ENCODE measurements around the gene COL9A2.

COL9A2 gene

GRCh38 chr1:40318476-40318875 lies 1.4 kb upstream of the COL9A2 start:
- DNase-seq (ENCODE audit: low read depth in 2 of 2) = no peak

GRCh38 chr1:40317394-40318074 lies 448 bp upstream of the COL9A2 start:
- DNase-seq (ENCODE audit: low read depth in 2 of 2) = no peak

GRCh38 chr1:40315795-40316594 lies 1.1 kb downstream of the COL9A2 start:
- no peak for DNase-seq (ENCODE audit: low read depth in 2 of 2)

- DNase-seq (ENCODE audit: low read depth in 2 of 2) = peak; percentile 76 to 81
Observed at GRCh38 chr1:40315239-40315794, 1.8 kb downstream of the COL9A2 start.

GRCh38 chr1:40314721-40315238 lies 2.3 kb downstream of the COL9A2 start:
- no peak for DNase-seq (ENCODE audit: low read depth in 2 of 2)

GRCh38 chr1:40313958-40314720 lies 2.9 kb downstream of the COL9A2 start:
- no peak for DNase-seq (ENCODE audit: low read depth in 2 of 2)

GRCh38 chr1:40313329-40313957 lies 3.6 kb downstream of the COL9A2 start:
- DNase-seq (ENCODE audit: low read depth in 2 of 2) = no peak

- DNase-seq (ENCODE audit: low read depth in 2 of 2) = no peak
Observed at GRCh38 chr1:40312238-40313205, 4.6 kb downstream of the COL9A2 start.

GRCh38 chr1:40311692-40312091 lies 5.4 kb downstream of the COL9A2 start:
- DNase-seq (ENCODE audit: low read depth in 2 of 2) = no peak

GRCh38 chr1:40310983-40311642 lies 6.0 kb downstream of the COL9A2 start:
- no peak for DNase-seq (ENCODE audit: low read depth in 2 of 2)

- no peak for DNase-seq (ENCODE audit: low read depth in 2 of 2)
Observed at GRCh38 chr1:40310129-40310461, 7.0 kb downstream of the COL9A2 start.

- no peak for DNase-seq (ENCODE audit: low read depth in 2 of 2)
Observed at GRCh38 chr1:40309374-40310128, 7.5 kb downstream of the COL9A2 start.

GRCh38 chr1:40308036-40308727 lies 8.9 kb downstream of the COL9A2 start:
- DNase-seq (ENCODE audit: low read depth in 2 of 2) = no peak

GRCh38 chr1:40307186-40307585 lies 9.9 kb downstream of the COL9A2 start:
- no peak for DNase-seq (ENCODE audit: low read depth in 2 of 2)

GRCh38 chr1:40306296-40306695 lies 10.8 kb downstream of the COL9A2 start:
- DNase-seq (ENCODE audit: low read depth in 2 of 2) = no peak

- no peak for DNase-seq (ENCODE audit: low read depth in 2 of 2)
Observed at GRCh38 chr1:40305871-40306270, 11.2 kb downstream of the COL9A2 start.

GRCh38 chr1:40305451-40305850 lies 11.6 kb downstream of the COL9A2 start:
- no peak for DNase-seq (ENCODE audit: low read depth in 2 of 2)

- DNase-seq (ENCODE audit: low read depth in 2 of 2) = no peak
Observed at GRCh38 chr1:40303790-40304189, 13.3 kb downstream of the COL9A2 start.
